K562 (cell line): Measurements from ENCODE around the gene CD320. TPM values are rescaled to one million over a fixed set of nuclear protein-coding genes. Genes with fewer than 3 reads are reported as not detected.

ENCODE experiments used
- ARNT ChIP-seq, 2 experiments: fragments of 450-650 bp; IDR thresholded peaks; 2 replicates each; pipeline ENCODE4 v1.6.1; 2016; ENCODE audit warnings: mild to moderate bottlenecking in 1 of 2
- BRCA1 ChIP-seq, 2 experiments: fragments of 450-650 bp in 1 of 2; sonication (generic) in 1 of 2; formaldehyde crosslinking in 1 of 2; IDR thresholded peaks; 2 replicates each; pipeline versions ENCODE4 v1.5.0 to v1.6.1; 2017 to 2020; ENCODE audit warnings: mild to moderate bottlenecking in 1 of 2, missing genetic modification reagents in 1 of 2
- CCNT2 ChIP-seq: IDR thresholded peaks from 2 replicates; pipeline ENCODE4 v1.6.1; 2011; ENCODE audit warnings: borderline replicate concordance, low read depth, mild to moderate bottlenecking, moderate library complexity, mixed read lengths, low read length; ENCODE audit not compliant: insufficient read length; ENCODE audit errors: extremely low read depth
- CEBPB ChIP-seq: fragments of 450-650 bp; IDR thresholded peaks from 2 replicates; pipeline ENCODE4 v1.6.1; 2016; ENCODE audit warnings: missing genetic modification characterization, missing compliant biosample characterization
- DIDO1 ChIP-seq: fragments of 450-650 bp; IDR thresholded peaks from 2 replicates; pipeline ENCODE4 v1.6.1; 2016; ENCODE audit warnings: low read depth, missing biosample characterization, missing genetic modification characterization
- FOXP1 ChIP-seq: sonication (generic); formaldehyde crosslinking; IDR thresholded peaks from 2 replicates; pipeline ENCODE4 v1.8.0; 2022; ENCODE audit warnings: mild to moderate bottlenecking, missing genetic modification reagents
- GABPB2 ChIP-seq: fragments of 250-450 bp; sonication (Bioruptor Pico); conservative IDR thresholded peaks from 2 replicates; pipeline ENCODE4 v1.5.1; 2021; ENCODE audit warnings: mild to moderate bottlenecking
- HDAC6 ChIP-seq: IDR thresholded peaks from 2 replicates; pipeline ENCODE4 v1.6.1; 2012; ENCODE audit warnings: low read depth, mild to moderate bottlenecking, control low read depth, inconsistent platforms, low read length, moderate library complexity
- HNRNPL ChIP-seq: fragments of 200-400 bp; formaldehyde crosslinking; IDR thresholded peaks from 2 replicates; pipeline ENCODE4 v1.6.1; 2017; ENCODE audit warnings: low read depth, mild to moderate bottlenecking, low read length
- MCM7 ChIP-seq, 2 experiments: fragments of 450-650 bp; IDR thresholded peaks; 2 replicates each; pipeline ENCODE4 v1.6.1; 2016 to 2018
- NR3C1 ChIP-seq: sonication (generic); formaldehyde crosslinking; IDR thresholded peaks from 2 replicates; pipeline ENCODE4 v1.8.1; 2022; ENCODE audit warnings: missing genetic modification reagents
- POLR3A ChIP-seq: IDR thresholded peaks from 2 replicates; pipeline ENCODE4 v1.6.1; 2011; ENCODE audit warnings: borderline replicate concordance, mild to moderate bottlenecking, moderate library complexity; ENCODE audit not compliant: insufficient read length, insufficient read depth; ENCODE audit errors: extremely low read depth
- RBM22 ChIP-seq: fragments of 200-400 bp; formaldehyde crosslinking; IDR thresholded peaks from 2 replicates; pipeline ENCODE4 v1.6.1; 2018; ENCODE audit warnings: low read length, low read depth; ENCODE audit not compliant: poor library complexity, severe bottlenecking
- SMARCA4 ChIP-seq: fragments of 450-650 bp; IDR thresholded peaks from 2 replicates; pipeline ENCODE4 v1.6.1; 2016
- SP1 ChIP-seq: sonication (generic); formaldehyde crosslinking; IDR thresholded peaks from 2 replicates; pipeline ENCODE4 v1.8.1; 2022; ENCODE audit warnings: mild to moderate bottlenecking, missing genetic modification reagents
- TBL1XR1 ChIP-seq, 2 experiments: IDR thresholded peaks; 2 replicates each; pipeline ENCODE4 v1.6.1; 2012; ENCODE audit warnings: improper control_type of control experiment in 2 of 2, low read length in 2 of 2, mild to moderate bottlenecking in 1 of 2
- YBX1 ChIP-seq: fragments of 450-650 bp; IDR thresholded peaks from 2 replicates; pipeline ENCODE4 v1.7.1; 2016; ENCODE audit warnings: mild to moderate bottlenecking
- ZNF436 ChIP-seq: fragments of 250-450, 450-650 bp; sonication (Bioruptor Pico); formaldehyde crosslinking; IDR thresholded peaks from 2 replicates; pipeline ENCODE4 v1.7.0; 2020; ENCODE audit warnings: mild to moderate bottlenecking
- ZSCAN32 ChIP-seq: fragments of 450-650 bp; formaldehyde crosslinking; IDR thresholded peaks from 2 replicates; pipeline ENCODE4 v1.4.0; 2020; ENCODE audit warnings: mild to moderate bottlenecking, moderate library complexity
- polyA plus RNA-seq, 8 experiments: library from polyadenylated mRNA; depleted of rRNA in 4 of 8; stranded (reverse) in 5 of 8; unstranded in 3 of 8; fragments of >200 nt; fragmentation: Nextera tagmentation in 2 of 8; fragmentation: Illumina TruSeq in 1 of 8; extraction: Ambion mirVana in 2 of 8; extraction: Trizol in 1 of 8; gene quantifications; 2 replicates each; pipeline versions ENCODE4 v1.2.1 to v1.2.3, GENCODE V29; 2011 to 2014; ENCODE audit warnings: inconsistent platforms in 1 of 8, missing spikeins in 1 of 8
- total RNA-seq, 7 experiments: library from RNA; depleted of rRNA in 6 of 7; stranded (reverse); fragments of >200 nt in 6 of 7; fragmentation: Illumina TruSeq in 2 of 7; extraction: Trizol in 2 of 7; gene quantifications; 2 replicates each; pipeline versions ENCODE4 v1.2.1 to v1.2.3, GENCODE V29; 2011 to 2021; ENCODE audit warnings: low replicate concordance in 1 of 7
- TF ChIP-seq, protein P1 (sequence below), 2 experiments: fragments of 450-650 bp in 1 of 2; IDR thresholded peaks; 2 replicates each; pipeline ENCODE4 v1.6.1; 2011 to 2017; ENCODE audit warnings: low read depth in 2 of 2, antibody characterized with exemption in 1 of 2, borderline replicate concordance in 1 of 2, low read length in 1 of 2, mild to moderate bottlenecking in 1 of 2, mixed read lengths in 1 of 2; ENCODE audit not compliant: control insufficient read depth in 1 of 2
- TF ChIP-seq, protein P2 (sequence below): fragments of 450-650 bp; formaldehyde crosslinking; conservative IDR thresholded peaks from 2 replicates; pipeline ENCODE4 v1.4.0; 2022; ENCODE audit warnings: mild to moderate bottlenecking, missing genetic modification characterization
- TF ChIP-seq, protein P3 (sequence below): fragments of 200-800 bp; sonication (Bioruptor generic); IDR thresholded peaks from 2 replicates; pipeline ENCODE4 v1.6.1; 2017; ENCODE audit warnings: missing genetic modification characterization, missing compliant biosample characterization

The CD320 gene
- total and polyA plus RNA-seq, 9 of the 15 experiments (the other 6 are each of a cell fraction or from before 2014, with no cell fraction given): 0.45 to 94.5 (median 34.4) TPM

DNA sequence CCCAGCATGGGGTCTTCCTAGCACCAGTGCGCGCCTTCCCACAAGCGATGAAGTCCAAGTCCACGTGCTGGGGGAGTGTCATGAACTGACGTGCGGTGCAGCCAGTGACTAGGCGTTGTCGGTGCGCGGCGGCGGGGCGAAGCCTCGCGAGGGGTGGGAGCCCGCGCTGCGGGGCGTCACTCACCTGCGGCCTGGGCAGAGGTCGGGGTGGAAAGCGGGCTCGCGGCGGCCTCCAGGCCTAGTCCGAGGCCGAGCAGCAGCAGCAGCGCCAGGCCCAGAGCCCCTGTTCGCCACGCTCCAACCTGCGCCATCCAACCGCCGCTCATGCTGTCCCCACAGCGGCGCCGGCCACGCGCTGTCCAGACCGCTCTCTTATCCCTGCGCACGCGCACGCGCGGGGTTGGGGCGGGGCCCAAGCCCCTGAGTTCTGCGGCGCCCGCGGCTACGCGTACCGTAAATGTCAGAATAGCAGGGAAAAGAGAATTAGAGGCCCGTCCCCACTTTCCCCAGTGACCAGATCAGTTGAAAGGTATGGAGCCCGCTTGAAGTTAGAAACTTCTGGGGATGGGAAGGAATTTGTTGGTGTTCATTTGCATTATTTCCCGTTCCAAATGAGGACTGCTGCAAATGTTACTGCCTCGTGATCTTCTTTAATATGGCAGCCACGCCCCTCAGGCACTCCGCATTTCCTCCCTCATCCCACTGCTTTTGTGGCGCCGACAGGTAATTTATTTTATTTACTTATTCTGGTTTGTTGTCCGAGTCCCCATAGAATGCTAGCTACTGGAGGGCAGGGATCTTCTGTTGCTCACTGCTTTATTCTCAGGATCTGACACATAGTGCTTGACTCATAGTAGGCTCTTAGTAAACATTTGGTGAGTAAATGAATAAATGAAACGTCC is at the start of gene CD320 (continued):
- TF ChIP-seq, protein P1, sequence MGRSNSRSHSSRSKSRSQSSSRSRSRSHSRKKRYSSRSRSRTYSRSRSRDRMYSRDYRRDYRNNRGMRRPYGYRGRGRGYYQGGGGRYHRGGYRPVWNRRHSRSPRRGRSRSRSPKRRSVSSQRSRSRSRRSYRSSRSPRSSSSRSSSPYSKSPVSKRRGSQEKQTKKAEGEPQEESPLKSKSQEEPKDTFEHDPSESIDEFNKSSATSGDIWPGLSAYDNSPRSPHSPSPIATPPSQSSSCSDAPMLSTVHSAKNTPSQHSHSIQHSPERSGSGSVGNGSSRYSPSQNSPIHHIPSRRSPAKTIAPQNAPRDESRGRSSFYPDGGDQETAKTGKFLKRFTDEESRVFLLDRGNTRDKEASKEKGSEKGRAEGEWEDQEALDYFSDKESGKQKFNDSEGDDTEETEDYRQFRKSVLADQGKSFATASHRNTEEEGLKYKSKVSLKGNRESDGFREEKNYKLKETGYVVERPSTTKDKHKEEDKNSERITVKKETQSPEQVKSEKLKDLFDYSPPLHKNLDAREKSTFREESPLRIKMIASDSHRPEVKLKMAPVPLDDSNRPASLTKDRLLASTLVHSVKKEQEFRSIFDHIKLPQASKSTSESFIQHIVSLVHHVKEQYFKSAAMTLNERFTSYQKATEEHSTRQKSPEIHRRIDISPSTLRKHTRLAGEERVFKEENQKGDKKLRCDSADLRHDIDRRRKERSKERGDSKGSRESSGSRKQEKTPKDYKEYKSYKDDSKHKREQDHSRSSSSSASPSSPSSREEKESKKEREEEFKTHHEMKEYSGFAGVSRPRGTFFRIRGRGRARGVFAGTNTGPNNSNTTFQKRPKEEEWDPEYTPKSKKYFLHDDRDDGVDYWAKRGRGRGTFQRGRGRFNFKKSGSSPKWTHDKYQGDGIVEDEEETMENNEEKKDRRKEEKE (IDR thresholded peaks at IDR 0.05; ENCODE audit: borderline replicate concordance in 1 of 2, control insufficient read depth in 1 of 2, low read depth in 2 of 2, low read length in 1 of 2): no peak
- TF ChIP-seq TBL1XR1 (IDR thresholded peaks at IDR 0.05; ENCODE audit: low read length in 2 of 2) (no peak; a peak in 1 of 4 replicates), POLR3A (no peak), SMARCA4 (no peak), HNRNPL (0 out of 2 replicates have a peak, but pooled peaks have one; percentile 38), DIDO1 (tag) (no peak), BRCA1 (IDR thresholded peaks at IDR 0.05) (no peak), BRCA1 (CRISPR knock-in tag; IDR thresholded peaks at IDR 0.05) (0 out of 2 replicates have a peak, but pooled peaks have one; percentile 83), GABPB2 (CRISPR knock-in tag) (no peak), ZNF436 (CRISPR knock-in tag) (no peak), MCM7 (IDR thresholded peaks at IDR 0.05) (no peak), ZSCAN32 (peak; percentile 45; the same call in 1 of the 2 replicates), YBX1 (no peak), SP1 (peak; percentile 69; the same call in 1 of the 2 replicates), HDAC6 (no peak), ARNT (IDR thresholded peaks at IDR 0.05) (peak in 1 of 2 experiments; percentile 98; a peak in 1 of 4 replicates), FOXP1 (CRISPR knock-in tag) (peak; percentile 76), RBM22 (peak; percentile 89), CEBPB (tag) (no peak), CCNT2 (peak; percentile 96), NR3C1 (CRISPR knock-in tag) (peak; percentile 97)
- TF ChIP-seq, protein P2, sequence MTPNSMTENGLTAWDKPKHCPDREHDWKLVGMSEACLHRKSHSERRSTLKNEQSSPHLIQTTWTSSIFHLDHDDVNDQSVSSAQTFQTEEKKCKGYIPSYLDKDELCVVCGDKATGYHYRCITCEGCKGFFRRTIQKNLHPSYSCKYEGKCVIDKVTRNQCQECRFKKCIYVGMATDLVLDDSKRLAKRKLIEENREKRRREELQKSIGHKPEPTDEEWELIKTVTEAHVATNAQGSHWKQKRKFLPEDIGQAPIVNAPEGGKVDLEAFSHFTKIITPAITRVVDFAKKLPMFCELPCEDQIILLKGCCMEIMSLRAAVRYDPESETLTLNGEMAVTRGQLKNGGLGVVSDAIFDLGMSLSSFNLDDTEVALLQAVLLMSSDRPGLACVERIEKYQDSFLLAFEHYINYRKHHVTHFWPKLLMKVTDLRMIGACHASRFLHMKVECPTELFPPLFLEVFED: 0 out of 2 replicates have a peak, but pooled peaks have one; percentile 44
- TF ChIP-seq, protein P3, sequence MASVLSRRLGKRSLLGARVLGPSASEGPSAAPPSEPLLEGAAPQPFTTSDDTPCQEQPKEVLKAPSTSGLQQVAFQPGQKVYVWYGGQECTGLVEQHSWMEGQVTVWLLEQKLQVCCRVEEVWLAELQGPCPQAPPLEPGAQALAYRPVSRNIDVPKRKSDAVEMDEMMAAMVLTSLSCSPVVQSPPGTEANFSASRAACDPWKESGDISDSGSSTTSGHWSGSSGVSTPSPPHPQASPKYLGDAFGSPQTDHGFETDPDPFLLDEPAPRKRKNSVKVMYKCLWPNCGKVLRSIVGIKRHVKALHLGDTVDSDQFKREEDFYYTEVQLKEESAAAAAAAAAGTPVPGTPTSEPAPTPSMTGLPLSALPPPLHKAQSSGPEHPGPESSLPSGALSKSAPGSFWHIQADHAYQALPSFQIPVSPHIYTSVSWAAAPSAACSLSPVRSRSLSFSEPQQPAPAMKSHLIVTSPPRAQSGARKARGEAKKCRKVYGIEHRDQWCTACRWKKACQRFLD (CRISPR knock-in tag): peak; percentile 86; the same call in 1 of the 2 replicates
